Liver (tissue), 3 donors: Measurements from ENCODE around the gene GMEB2.

Experiments used
- ATF3 ChIP-seq: IDR thresholded peaks from 2 replicates; pipeline ENCODE4 v1.6.1; 2016; ENCODE audit warnings: antibody characterized with exemption
- CTCF ChIP-seq: fragments of 150-350 bp; IDR thresholded peaks from 2 replicates; pipeline ENCODE4 v1.5.1; 2017; ENCODE audit warnings: improper control_type of control experiment, low read depth, low read length; ENCODE audit not compliant: missing input control
- EGR1 ChIP-seq, 2 donors: IDR thresholded peaks; 2 replicates each; pipeline ENCODE4 v1.6.1; 2016 to 2018; ENCODE audit warnings: antibody characterized with exemption in 2 of 2, low read depth in 2 of 2
- FOXA1 ChIP-seq: IDR thresholded peaks from 2 replicates; pipeline ENCODE4 v1.6.1; 2016; ENCODE audit warnings: antibody characterized with exemption
- GABPA ChIP-seq, 2 donors: IDR thresholded peaks in 1 of 2; conservative IDR thresholded peaks in 1 of 2; 2 replicates each; pipeline ENCODE4 v1.6.1; 2016; ENCODE audit warnings: antibody characterized with exemption in 2 of 2, mild to moderate bottlenecking in 1 of 2, moderate library complexity in 1 of 2
- JUND ChIP-seq, 2 donors: IDR thresholded peaks; 2 replicates each; pipeline ENCODE4 v1.6.1; 2016; ENCODE audit warnings: antibody characterized with exemption in 2 of 2
- MAX ChIP-seq: IDR thresholded peaks from 2 replicates; pipeline ENCODE4 v1.6.1; 2016; ENCODE audit warnings: antibody characterized with exemption
- NR2F2 ChIP-seq: IDR thresholded peaks from 2 replicates; pipeline ENCODE4 v1.6.1; 2016; ENCODE audit warnings: antibody characterized with exemption
- RAD21 ChIP-seq, 2 donors: IDR thresholded peaks; 2 replicates each; pipeline ENCODE4 v1.6.1; 2016; ENCODE audit warnings: antibody characterized with exemption in 2 of 2, mild to moderate bottlenecking in 2 of 2
- REST ChIP-seq: IDR thresholded peaks from 2 replicates; pipeline ENCODE4 v1.6.1; 2016; ENCODE audit warnings: antibody characterized with exemption, mild to moderate bottlenecking
- RXRA ChIP-seq, 2 donors: IDR thresholded peaks; 2 replicates each; pipeline ENCODE4 v1.6.1; 2017 to 2018; ENCODE audit warnings: antibody characterized with exemption in 2 of 2, mild to moderate bottlenecking in 1 of 2
- TAF1 ChIP-seq: conservative IDR thresholded peaks from 2 replicates; pipeline ENCODE4 v1.6.1; 2016; ENCODE audit warnings: antibody characterized with exemption, mild to moderate bottlenecking
- YY1 ChIP-seq: IDR thresholded peaks from 2 replicates; pipeline ENCODE4 v1.6.1; 2016; ENCODE audit warnings: antibody characterized with exemption, mild to moderate bottlenecking
- ZBTB33 ChIP-seq: IDR thresholded peaks from 2 replicates; pipeline ENCODE4 v1.6.1; 2016; ENCODE audit warnings: antibody characterized with exemption
- donor health status: healthy.
- donor health status: healthy.

GRCh38 chr20:63544958-63545516 is 81.9 kb downstream of the GMEB2 start:
- TF ChIP-seq CTCF (no peak), EGR1 (IDR thresholded peaks at IDR 0.05; ENCODE audit: low read depth in 2 of 2) (no peak), RAD21 (IDR thresholded peaks at IDR 0.05) (no peak), GABPA (IDR thresholded peaks at IDR 0.05 in 1 of 2, conservative IDR thresholded peaks at IDR 0.05 in 1 of 2) (no peak), JUND (IDR thresholded peaks at IDR 0.05) (no peak), ZBTB33 (no peak), RXRA (IDR thresholded peaks at IDR 0.05) (no peak), TAF1 (no peak), REST (no peak), YY1 (no peak), FOXA1 (no peak), NR2F2 (no peak), ATF3 (no peak), MAX (no peak)
